Germinal center (tissue), 1 donor: Measurements from ENCODE around the gene SAMM50.

Experiments
- DNase-seq: peaks from one replicate; pipeline ENCODE4 v3.0.0; 2012; ENCODE audit warnings: mixed read lengths, low spot score

SAMM50 gene

GRCh38 chr22:44029069-44029468 is 73.8 kb downstream of the SAMM50 start:
- DNase-seq = no peak

GRCh38 chr22:44030051-44030701 is 74.9 kb downstream of the SAMM50 start:
- no peak for DNase-seq

- no peak for DNase-seq
These were observed 75.5 kb downstream of the SAMM50 start for GRCh38 chr22:44030702-44031082.

GRCh38 chr22:44031158-44031952 is 76.1 kb downstream of the SAMM50 start:
- DNase-seq = no peak

GRCh38 chr22:44032126-44032730 is 77.0 kb downstream of the SAMM50 start:
- DNase-seq = no peak

GRCh38 chr22:44033287-44033686 is 78.0 kb downstream of the SAMM50 start:
- no peak for DNase-seq

- DNase-seq = no peak
These were observed 78.5 kb downstream of the SAMM50 start for GRCh38 chr22:44033694-44034093.

- DNase-seq = no peak
These were observed 82.5 kb downstream of the SAMM50 start for GRCh38 chr22:44037519-44038375.

GRCh38 chr22:44039566-44040171 is 84.4 kb downstream of the SAMM50 start:
- DNase-seq = no peak

GRCh38 chr22:44042249-44043218 is 87.3 kb downstream of the SAMM50 start:
- no peak for DNase-seq

GRCh38 chr22:44045145-44045544 is 89.9 kb downstream of the SAMM50 start:
- DNase-seq = no peak
